Measurements from ENCODE around the gene NIM1K.
"Not testable (repeated sequence)": the region's sequence is repeated elsewhere in the genome, so short reads cannot be mapped to it uniquely, and the experiment has no call there.

NIM1K gene

DNA sequence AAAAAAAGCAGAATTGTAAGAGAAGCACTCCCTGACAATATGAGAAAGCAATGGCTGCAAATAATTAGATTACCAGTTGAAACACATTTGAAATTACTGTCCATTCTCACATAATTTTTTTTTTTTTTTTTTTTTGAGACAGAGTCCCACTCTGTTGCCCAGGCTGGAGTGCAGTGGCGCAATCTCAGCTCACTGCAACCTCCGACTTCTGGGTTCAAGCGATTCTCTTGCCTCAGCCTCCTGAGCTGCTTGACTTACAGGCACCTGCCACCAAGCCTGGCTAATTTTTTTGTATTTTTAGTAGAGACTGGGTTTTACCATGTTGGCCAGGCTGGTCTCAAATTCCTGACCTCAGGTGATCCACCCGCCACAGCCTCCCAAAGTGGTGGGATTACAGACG lies 114.9 kb downstream of the NIM1K start:
- H3K4me1 ChIP-seq (ENCODE audit: control insufficient read depth, insufficient read depth, low read length, poor library complexity, severe bottlenecking); H3K27ac ChIP-seq (ENCODE audit: insufficient read depth, low read length, poor library complexity, severe bottlenecking); H3K9me3 ChIP-seq (ENCODE audit: control insufficient read depth, low read length); H3K4me3 ChIP-seq (ENCODE audit: insufficient read depth, low read depth, low read length, poor library complexity, severe bottlenecking); H3K27me3 ChIP-seq (replicated peaks; ENCODE audit: control insufficient read depth, insufficient read depth, low read length, poor library complexity, severe bottlenecking); DNase-seq; H3K36me3 ChIP-seq (ENCODE audit: control insufficient read depth, insufficient read depth, low read length): not testable (repeated sequence)

DNA sequence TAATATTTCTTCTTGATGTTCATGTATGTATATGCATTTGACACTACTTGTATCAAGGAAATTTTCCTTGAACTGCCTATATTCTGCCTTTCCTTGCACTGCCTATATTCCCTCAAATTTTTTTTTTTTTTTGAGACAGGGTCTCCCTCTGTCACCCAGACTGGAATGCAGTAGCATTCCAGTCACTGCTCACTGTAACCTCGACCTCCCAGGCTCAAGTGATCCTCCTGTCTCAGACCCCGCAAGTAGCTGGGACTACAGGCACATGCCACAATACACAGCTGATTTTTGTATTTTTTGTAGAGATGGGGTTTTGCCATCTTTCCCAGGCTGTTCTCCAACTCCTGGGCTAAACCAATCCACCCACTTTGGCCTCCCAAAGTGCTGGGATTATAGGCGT lies 117.1 kb downstream of the NIM1K start:
- no peak for DNase-seq
- Histone ChIP-seq H3K27me3 (replicated peaks; ENCODE audit: control insufficient read depth, insufficient read depth, low read length, poor library complexity, severe bottlenecking) (no peaks in the 10 kb centered on the region), H3K27ac (ENCODE audit: insufficient read depth, low read length, poor library complexity, severe bottlenecking) (no peak overlapping the region), H3K4me3 (ENCODE audit: insufficient read depth, low read depth, low read length, poor library complexity, severe bottlenecking) (no peak overlapping the region), H3K9me3 (ENCODE audit: control insufficient read depth, low read length) (no peaks in the 10 kb centered on the region), H3K4me1 (ENCODE audit: control insufficient read depth, insufficient read depth, low read length, poor library complexity, severe bottlenecking) (peaks cover 10% of the 10 kb centered on the region), H3K36me3 (ENCODE audit: control insufficient read depth, insufficient read depth, low read length) (no peaks in the 10 kb centered on the region)

DNA sequence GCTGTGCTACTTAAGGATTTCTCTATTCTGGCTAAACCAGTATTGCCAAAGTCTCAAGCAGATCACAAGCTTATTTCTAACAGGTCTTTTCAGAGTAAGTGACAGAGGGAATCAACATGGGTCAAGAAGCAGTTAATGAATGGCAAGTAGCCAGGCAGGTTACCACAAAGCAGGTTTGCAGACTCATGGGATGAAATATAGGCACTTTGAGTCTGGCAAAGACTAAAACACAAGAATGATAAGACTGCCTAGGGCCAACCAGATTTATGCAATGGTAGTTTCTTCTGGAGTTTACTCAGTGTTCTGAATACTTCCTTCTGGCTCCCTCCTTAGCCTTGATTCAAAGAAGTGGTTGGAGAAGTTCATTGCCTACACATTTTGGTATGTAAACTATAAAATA lies 117.6 kb downstream of the NIM1K start:
- Histone ChIP-seq H3K36me3 (ENCODE audit: control insufficient read depth, insufficient read depth, low read length) (no peaks in the 10 kb centered on the region), H3K4me3 (ENCODE audit: insufficient read depth, low read depth, low read length, poor library complexity, severe bottlenecking) (no peak overlapping the region), H3K27ac (ENCODE audit: insufficient read depth, low read length, poor library complexity, severe bottlenecking) (no peak overlapping the region), H3K4me1 (ENCODE audit: control insufficient read depth, insufficient read depth, low read length, poor library complexity, severe bottlenecking) (peaks cover 10% of the 10 kb centered on the region), H3K9me3 (ENCODE audit: control insufficient read depth, low read length) (no peaks in the 10 kb centered on the region), H3K27me3 (replicated peaks; ENCODE audit: control insufficient read depth, insufficient read depth, low read length, poor library complexity, severe bottlenecking) (no peaks in the 10 kb centered on the region)
- no peak for DNase-seq

DNA sequence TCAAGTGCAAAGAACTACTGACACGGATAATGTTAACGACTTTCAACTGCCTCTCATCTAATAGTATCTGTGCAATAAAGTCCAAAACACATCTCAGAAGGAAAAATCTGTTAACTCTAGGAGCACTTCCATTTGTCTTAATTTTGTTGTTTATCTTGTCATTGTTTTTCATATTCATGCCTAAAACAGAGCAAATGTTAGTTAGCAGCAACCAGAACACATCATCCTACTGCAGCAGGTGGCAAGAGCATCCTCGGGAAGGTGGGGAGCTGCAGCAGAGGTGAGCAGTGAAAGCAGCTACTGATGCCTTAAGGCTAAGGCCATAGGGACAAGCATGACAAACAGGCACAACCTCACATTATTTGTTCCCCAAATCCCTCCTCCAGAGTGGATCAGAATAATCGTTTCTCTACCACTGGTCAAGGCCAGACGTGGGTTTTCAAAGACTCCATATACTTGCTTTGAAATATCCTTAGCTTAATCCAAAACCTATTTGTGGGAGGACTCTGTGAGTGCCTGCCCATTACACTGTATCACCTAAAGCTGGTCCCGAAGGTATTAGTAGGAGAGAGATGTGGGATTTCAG lies 120.1 kb downstream of the NIM1K start:
- no peaks in the 10 kb centered on the region for H3K36me3 ChIP-seq (ENCODE audit: control insufficient read depth, insufficient read depth, low read length)
- no peak for DNase-seq
- H3K4me1 ChIP-seq (ENCODE audit: control insufficient read depth, insufficient read depth, low read length, poor library complexity, severe bottlenecking), result peaks cover 10% of the 10 kb centered on the region
- H3K27ac ChIP-seq (ENCODE audit: insufficient read depth, low read length, poor library complexity, severe bottlenecking), result peak overlapping the region; percentile 98
- peak overlapping the region; percentile 93 for H3K4me3 ChIP-seq (ENCODE audit: insufficient read depth, low read depth, low read length, poor library complexity, severe bottlenecking)
- H3K27me3 ChIP-seq (replicated peaks; ENCODE audit: control insufficient read depth, insufficient read depth, low read length, poor library complexity, severe bottlenecking), result no peaks in the 10 kb centered on the region
- no peaks in the 10 kb centered on the region for H3K9me3 ChIP-seq (ENCODE audit: control insufficient read depth, low read length)

DNA sequence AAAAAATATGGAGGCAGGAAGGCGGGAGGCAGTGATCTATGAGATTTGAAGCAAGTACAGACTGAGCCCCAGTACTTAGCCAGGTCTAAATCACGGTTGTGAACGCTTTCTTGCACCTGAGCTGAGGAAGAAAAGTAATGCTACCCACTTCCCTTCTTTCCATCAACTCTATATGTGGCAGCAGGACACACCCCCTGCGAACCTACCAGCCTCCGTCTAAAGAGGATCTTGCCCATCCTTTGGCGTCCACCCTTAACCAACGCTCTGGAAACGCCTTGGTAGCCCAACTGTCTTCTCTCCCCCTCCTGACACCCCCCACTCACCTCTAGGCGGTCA lies 120.6 kb downstream of the NIM1K start:
- H3K4me1 ChIP-seq (ENCODE audit: control insufficient read depth, insufficient read depth, low read length, poor library complexity, severe bottlenecking), result peaks cover 10% of the 10 kb centered on the region
- H3K27ac ChIP-seq (ENCODE audit: insufficient read depth, low read length, poor library complexity, severe bottlenecking), result peak overlapping the region; percentile 98
- no peaks in the 10 kb centered on the region for H3K27me3 ChIP-seq (replicated peaks; ENCODE audit: control insufficient read depth, insufficient read depth, low read length, poor library complexity, severe bottlenecking)
- H3K36me3 ChIP-seq (ENCODE audit: control insufficient read depth, insufficient read depth, low read length), result no peaks in the 10 kb centered on the region
- DNase-seq, result no peak
- H3K4me3 ChIP-seq (ENCODE audit: insufficient read depth, low read depth, low read length, poor library complexity, severe bottlenecking), result peak overlapping the region; percentile 93
- no peaks in the 10 kb centered on the region for H3K9me3 ChIP-seq (ENCODE audit: control insufficient read depth, low read length)

DNA sequence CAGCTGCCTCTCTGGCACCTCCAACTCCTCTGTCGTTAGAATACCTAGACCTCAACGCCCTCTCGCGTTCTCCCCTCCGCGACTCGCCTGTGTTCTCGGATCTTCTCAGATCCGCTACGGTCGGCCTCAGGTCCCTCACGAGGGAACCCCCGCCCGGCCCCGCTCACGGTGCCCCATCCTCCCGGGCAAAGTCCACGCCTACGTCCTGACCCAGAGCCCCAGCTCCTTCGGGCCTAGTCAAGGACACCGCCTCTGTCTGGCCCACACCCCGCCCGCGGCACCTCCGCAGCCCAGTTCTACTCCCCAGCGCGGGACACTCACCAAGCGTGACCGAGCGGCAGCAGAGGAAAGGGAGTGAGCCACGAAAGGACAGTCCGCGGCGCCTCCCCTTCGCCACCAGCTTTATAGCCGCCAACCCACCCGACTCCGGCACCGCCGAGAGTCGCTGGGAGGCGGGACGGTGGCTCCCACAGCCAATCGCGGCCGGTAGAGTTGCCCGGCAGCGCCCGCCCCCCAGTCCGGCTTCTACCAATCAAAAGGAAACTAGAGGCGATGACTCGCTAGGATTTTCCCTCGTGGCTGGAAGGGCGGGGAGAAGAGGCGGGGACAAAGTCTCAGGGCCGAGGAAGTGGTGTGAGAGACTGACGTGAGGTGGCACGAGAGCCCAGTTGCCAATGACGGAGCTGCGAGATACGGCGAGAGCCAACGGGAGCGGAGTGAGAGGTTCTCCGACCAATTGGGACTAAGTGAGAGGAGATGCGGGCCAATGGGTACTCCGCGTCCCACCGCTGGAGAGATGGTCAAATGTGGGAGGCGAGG lies 121.2 kb downstream of the NIM1K start, which contains the start of gene HMGCS1:
HMGCS1 (minus strand) TSS at position 378 of the 819 bp plus-strand sequence. CDS start 14,447 bp downstream, outside the sequence.
- Histone ChIP-seq H3K27me3 (replicated peaks; ENCODE audit: control insufficient read depth, insufficient read depth, low read length, poor library complexity, severe bottlenecking) (no peaks in the 10 kb centered on the region), H3K9me3 (ENCODE audit: control insufficient read depth, low read length) (no peaks in the 10 kb centered on the region), H3K36me3 (ENCODE audit: control insufficient read depth, insufficient read depth, low read length) (no peaks in the 10 kb centered on the region), H3K4me1 (ENCODE audit: control insufficient read depth, insufficient read depth, low read length, poor library complexity, severe bottlenecking) (peaks cover 10% of the 10 kb centered on the region), H3K27ac (ENCODE audit: insufficient read depth, low read length, poor library complexity, severe bottlenecking) (peak within 1 kb of the TSS; percentile 98), H3K4me3 (ENCODE audit: insufficient read depth, low read depth, low read length, poor library complexity, severe bottlenecking) (peak within 1 kb of the TSS; percentile 93)
- peak; percentile 97 to 98 (median 98) for DNase-seq

DNA sequence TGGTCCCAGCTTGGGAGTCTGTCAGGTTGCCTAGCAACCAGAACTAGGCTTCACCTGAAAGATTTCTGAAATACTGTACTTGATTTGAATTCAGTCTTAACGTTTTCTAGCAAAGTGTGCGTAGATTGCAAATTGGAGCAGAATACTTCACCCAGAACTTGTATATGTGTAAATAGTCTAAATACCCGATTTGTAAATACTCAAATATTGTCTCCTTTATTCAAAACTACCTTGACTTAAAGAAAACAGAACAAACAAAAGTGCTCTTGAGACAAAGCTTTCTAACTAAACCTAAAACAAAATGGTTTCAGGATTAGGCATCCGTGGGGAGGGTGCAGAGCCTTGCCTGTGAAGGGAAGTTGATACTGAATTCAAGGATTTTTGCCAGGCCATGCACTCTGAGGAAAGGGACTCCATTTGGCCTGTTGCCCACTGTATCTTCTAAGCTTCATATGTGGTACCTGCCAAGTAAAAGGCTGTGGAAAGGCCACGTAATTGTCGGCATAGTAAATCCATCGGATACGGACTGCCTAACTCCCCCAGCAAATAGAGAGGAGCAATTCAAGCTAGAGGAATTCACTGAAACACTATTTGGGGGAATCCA lies 121.9 kb downstream of the NIM1K start:
- Histone ChIP-seq H3K27me3 (replicated peaks; ENCODE audit: control insufficient read depth, insufficient read depth, low read length, poor library complexity, severe bottlenecking) (no peaks in the 10 kb centered on the region), H3K36me3 (ENCODE audit: control insufficient read depth, insufficient read depth, low read length) (no peaks in the 10 kb centered on the region), H3K4me1 (ENCODE audit: control insufficient read depth, insufficient read depth, low read length, poor library complexity, severe bottlenecking) (peaks cover 10% of the 10 kb centered on the region), H3K9me3 (ENCODE audit: control insufficient read depth, low read length) (no peaks in the 10 kb centered on the region), H3K4me3 (ENCODE audit: insufficient read depth, low read depth, low read length, poor library complexity, severe bottlenecking) (peak overlapping the region; percentile 13), H3K27ac (ENCODE audit: insufficient read depth, low read length, poor library complexity, severe bottlenecking) (peak overlapping the region; percentile 74)
- no peak for DNase-seq

DNA sequence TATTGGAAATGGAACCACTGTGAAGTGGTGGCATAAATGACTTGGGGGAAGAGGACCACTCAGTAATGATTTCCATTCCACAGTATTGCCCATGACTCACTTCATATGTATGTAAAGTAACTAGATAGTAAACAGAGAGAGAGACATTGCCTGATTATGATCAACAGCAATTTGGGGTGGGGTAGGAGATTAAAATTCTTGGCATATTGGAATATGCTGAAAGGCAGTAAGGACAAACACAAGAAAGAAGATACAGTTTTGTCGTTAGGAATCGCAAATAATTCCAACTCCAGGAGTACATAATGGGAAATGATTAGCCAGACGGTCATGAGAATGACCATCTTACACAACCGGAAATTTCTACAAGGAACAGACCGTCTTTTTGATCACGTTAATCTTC lies 122.7 kb downstream of the NIM1K start:
- no peak overlapping the region for H3K27ac ChIP-seq (ENCODE audit: insufficient read depth, low read length, poor library complexity, severe bottlenecking)
- H3K9me3 ChIP-seq (ENCODE audit: control insufficient read depth, low read length), result no peaks in the 10 kb centered on the region
- H3K4me1 ChIP-seq (ENCODE audit: control insufficient read depth, insufficient read depth, low read length, poor library complexity, severe bottlenecking), result peaks cover 10% of the 10 kb centered on the region
- no peak overlapping the region for H3K4me3 ChIP-seq (ENCODE audit: insufficient read depth, low read depth, low read length, poor library complexity, severe bottlenecking)
- no peak for DNase-seq
- H3K27me3 ChIP-seq (replicated peaks; ENCODE audit: control insufficient read depth, insufficient read depth, low read length, poor library complexity, severe bottlenecking), result no peaks in the 10 kb centered on the region
- no peaks in the 10 kb centered on the region for H3K36me3 ChIP-seq (ENCODE audit: control insufficient read depth, insufficient read depth, low read length)

DNA sequence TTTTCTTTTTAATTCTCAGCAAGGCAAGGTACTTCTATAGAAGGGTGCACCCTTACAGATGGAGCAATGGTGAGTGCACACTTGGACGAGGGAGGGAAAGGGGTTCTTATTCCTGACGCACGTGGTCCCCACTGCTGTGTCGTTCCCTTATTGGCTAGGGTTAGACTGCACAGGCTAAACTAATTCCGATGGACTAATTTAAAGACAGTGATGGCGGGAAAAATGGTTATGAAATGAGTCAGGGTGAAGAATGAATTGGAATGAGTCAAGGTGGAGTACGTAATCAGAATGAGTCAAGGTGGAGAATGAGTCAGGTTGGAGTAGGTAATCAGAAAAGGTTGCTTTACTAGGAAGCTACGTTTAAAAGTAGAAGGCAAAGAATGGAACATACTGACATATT lies 123.2 kb downstream of the NIM1K start:
- Histone ChIP-seq H3K27ac (ENCODE audit: insufficient read depth, low read length, poor library complexity, severe bottlenecking) (no peak overlapping the region), H3K36me3 (ENCODE audit: control insufficient read depth, insufficient read depth, low read length) (no peaks in the 10 kb centered on the region), H3K9me3 (ENCODE audit: control insufficient read depth, low read length) (no peaks in the 10 kb centered on the region), H3K4me1 (ENCODE audit: control insufficient read depth, insufficient read depth, low read length, poor library complexity, severe bottlenecking) (peaks cover 10% of the 10 kb centered on the region), H3K27me3 (replicated peaks; ENCODE audit: control insufficient read depth, insufficient read depth, low read length, poor library complexity, severe bottlenecking) (no peaks in the 10 kb centered on the region), H3K4me3 (ENCODE audit: insufficient read depth, low read depth, low read length, poor library complexity, severe bottlenecking) (no peak overlapping the region)
- no peak for DNase-seq

DNA sequence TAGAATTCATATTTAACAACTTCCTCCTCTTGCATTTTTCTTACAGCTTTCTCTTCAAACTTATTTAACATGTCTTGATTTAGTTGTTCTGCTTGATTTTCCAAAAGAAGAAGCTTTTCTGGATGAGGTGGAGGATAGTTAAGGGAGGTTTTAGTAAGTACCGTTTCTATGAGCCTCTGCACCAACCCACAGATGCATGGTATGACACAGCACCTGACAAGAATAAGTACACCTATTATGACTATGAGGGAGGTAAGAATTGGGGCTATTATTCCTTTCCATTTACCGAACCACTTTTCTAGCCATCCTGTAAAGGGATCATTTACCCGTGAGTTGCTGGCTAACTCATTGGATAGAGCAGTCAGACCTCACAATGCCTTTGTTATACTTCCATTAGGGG lies 123.7 kb downstream of the NIM1K start:
- no peak for DNase-seq
- Histone ChIP-seq H3K4me3 (ENCODE audit: insufficient read depth, low read depth, low read length, poor library complexity, severe bottlenecking) (no peak overlapping the region), H3K27me3 (replicated peaks; ENCODE audit: control insufficient read depth, insufficient read depth, low read length, poor library complexity, severe bottlenecking) (no peaks in the 10 kb centered on the region), H3K36me3 (ENCODE audit: control insufficient read depth, insufficient read depth, low read length) (no peaks in the 10 kb centered on the region), H3K4me1 (ENCODE audit: control insufficient read depth, insufficient read depth, low read length, poor library complexity, severe bottlenecking) (peaks cover 10% of the 10 kb centered on the region), H3K9me3 (ENCODE audit: control insufficient read depth, low read length) (no peaks in the 10 kb centered on the region), H3K27ac (ENCODE audit: insufficient read depth, low read length, poor library complexity, severe bottlenecking) (no peak overlapping the region)
